OCI-LY3 (cell line): ENCODE data around the gene TMEM121B.

Source experiments
- CTCF ChIP-seq: fragments of 200-600, 300-600 bp; sonication (generic); IDR thresholded peaks from 2 replicates; pipeline ENCODE4 v1.5.1; 2014; ENCODE audit warnings: antibody characterized with exemption, low read length, low read depth
- EZH2phosphoT487 ChIP-seq: fragments of 200-600 bp; shearing (Covaris generic); IDR thresholded peaks from 2 replicates; pipeline ENCODE4 v1.6.1; 2018; ENCODE audit warnings: antibody characterized with exemption, mixed run types, low read depth

- no peak for TF ChIP-seq CTCF
- TF ChIP-seq EZH2phosphoT487, result no peak
Observed at GRCh38 chr22:17087498-17088131, 33.5 kb downstream of the TMEM121B start.
